BE2C (cell line): Measurements from ENCODE around the gene RPAP2.
A peak's percentile ranks its signal among the peaks of the same experiment; 100 is the strongest.
"Not testable (repeated sequence)": the region's sequence is repeated elsewhere in the genome, so short reads cannot be mapped to it uniquely, and the experiment has no call there.

ENCODE experiments used
- DNase-seq: peaks from one replicate; pipeline ENCODE4 v3.0.0-alpha.2; 2020
- H3K27me3 ChIP-seq: fragments of 250-450 bp; sonication (Bioruptor Pico); 2 replicates; pipeline ENCODE4 v1.5.1; 2020; ENCODE audit warnings: mild to moderate bottlenecking
- H3K36me3 ChIP-seq: fragments of 250-450 bp; sonication (Bioruptor Pico); 2 replicates; pipeline ENCODE4 v1.5.1; 2020; ENCODE audit warnings: mild to moderate bottlenecking
- H3K4me1 ChIP-seq: fragments of 250-450 bp; sonication (Bioruptor Pico); 2 replicates; pipeline ENCODE4 v1.5.1; 2020
- H3K4me3 ChIP-seq: 2 replicates; pipeline ENCODE4 v1.5.1; 2011; ENCODE audit warnings: low read depth, low read length
- H3K9me3 ChIP-seq: fragments of 250-450 bp; sonication (Bioruptor Pico); 2 replicates; pipeline ENCODE4 v1.5.1; 2020
- TF ChIP-seq, protein P1 (sequence below): IDR thresholded peaks from 2 replicates; pipeline ENCODE4 v1.5.1; 2012; ENCODE audit warnings: mild to moderate bottlenecking, low read depth, low read length

RPAP2 gene

DNA sequence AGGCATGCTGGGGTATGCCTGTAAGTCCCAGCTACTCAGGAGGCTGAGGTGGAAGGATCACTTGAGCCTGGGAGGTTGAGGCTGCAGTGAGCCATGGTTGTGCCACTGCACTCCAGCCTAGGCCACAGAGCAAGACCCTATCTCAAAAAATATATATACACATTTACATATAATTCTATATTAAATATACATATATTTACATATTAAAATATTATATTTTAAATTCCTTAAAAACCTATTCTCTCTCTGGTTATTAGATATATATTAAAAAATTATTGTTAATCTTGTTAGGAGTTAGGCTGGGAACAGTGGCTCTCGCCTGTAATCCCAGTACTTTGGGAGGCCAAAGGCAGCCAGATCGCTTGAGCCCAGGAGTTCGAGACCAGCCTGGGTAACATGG, 22.8 kb upstream of the RPAP2 start:
- no peaks in the 10 kb centered on the region for H3K27me3 ChIP-seq
- TF ChIP-seq, protein P1, sequence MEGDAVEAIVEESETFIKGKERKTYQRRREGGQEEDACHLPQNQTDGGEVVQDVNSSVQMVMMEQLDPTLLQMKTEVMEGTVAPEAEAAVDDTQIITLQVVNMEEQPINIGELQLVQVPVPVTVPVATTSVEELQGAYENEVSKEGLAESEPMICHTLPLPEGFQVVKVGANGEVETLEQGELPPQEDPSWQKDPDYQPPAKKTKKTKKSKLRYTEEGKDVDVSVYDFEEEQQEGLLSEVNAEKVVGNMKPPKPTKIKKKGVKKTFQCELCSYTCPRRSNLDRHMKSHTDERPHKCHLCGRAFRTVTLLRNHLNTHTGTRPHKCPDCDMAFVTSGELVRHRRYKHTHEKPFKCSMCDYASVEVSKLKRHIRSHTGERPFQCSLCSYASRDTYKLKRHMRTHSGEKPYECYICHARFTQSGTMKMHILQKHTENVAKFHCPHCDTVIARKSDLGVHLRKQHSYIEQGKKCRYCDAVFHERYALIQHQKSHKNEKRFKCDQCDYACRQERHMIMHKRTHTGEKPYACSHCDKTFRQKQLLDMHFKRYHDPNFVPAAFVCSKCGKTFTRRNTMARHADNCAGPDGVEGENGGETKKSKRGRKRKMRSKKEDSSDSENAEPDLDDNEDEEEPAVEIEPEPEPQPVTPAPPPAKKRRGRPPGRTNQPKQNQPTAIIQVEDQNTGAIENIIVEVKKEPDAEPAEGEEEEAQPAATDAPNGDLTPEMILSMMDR: no peak
- no peak overlapping the region for H3K4me3 ChIP-seq
- no peaks in the 10 kb centered on the region for H3K4me1 ChIP-seq
- no peaks in the 10 kb centered on the region for H3K9me3 ChIP-seq
- H3K36me3 ChIP-seq: no peaks in the 10 kb centered on the region
- DNase-seq: no peak

DNA sequence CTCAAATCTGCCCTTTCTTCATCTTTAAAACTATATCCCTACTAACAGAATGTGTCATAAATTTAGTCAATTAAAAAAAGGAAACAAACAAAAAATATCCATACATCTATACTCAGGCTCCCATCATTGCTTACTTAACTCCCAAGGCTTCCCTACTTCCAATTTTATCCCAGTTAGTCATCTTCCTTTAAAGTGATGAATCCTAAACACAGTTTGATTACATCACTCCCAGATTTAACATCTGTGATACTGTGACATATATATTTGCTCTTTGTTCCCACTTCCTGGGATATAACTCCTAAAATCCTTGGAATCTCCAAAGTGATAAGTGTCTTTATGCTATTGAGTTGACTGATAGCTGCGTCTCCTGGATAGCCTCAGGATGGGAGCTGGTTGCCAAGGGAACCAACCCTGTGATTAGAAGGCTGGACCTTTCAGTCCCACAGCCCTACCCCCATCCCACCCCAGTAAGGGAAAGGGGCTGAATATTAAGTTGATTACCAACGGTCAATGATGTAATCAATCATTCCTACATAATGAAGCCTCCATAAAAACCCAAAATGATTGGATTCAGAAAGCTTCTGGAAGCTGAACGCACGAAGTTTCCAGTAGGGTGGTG, 21.6 kb upstream of the RPAP2 start:
- Histone ChIP-seq H3K27me3 (no peaks in the 10 kb centered on the region), H3K4me3 (no peak overlapping the region), H3K9me3 (no peaks in the 10 kb centered on the region), H3K4me1 (no peaks in the 10 kb centered on the region), H3K36me3 (no peaks in the 10 kb centered on the region)
- DNase-seq: no peak
- TF ChIP-seq, protein P1: no peak

DNA sequence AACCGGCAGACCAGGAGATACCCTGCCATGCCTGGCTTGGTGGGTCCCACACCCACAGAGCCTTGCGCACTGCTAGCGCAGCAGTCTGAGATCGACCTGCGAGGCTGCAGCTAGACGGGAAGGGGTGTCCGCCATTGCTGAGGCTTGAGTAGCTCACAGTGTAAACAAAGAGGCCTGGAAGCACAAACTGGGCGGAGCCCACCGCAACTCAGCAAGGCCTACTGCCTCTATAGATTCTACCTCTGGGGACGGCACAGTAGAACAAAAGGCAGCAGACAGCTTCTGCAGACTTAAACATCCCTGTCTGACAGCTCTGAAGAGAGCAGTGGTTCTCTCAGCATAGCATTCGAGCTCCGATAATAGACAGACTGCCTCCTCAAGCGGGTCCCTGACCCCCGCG, 19.1 kb upstream of the RPAP2 start:
- H3K9me3 ChIP-seq, H3K27me3 ChIP-seq, H3K4me3 ChIP-seq, H3K36me3 ChIP-seq, H3K4me1 ChIP-seq, DNase-seq: not testable (repeated sequence)

- H3K36me3 ChIP-seq, H3K4me3 ChIP-seq, H3K27me3 ChIP-seq, H3K4me1 ChIP-seq, DNase-seq, H3K9me3 ChIP-seq: not testable (repeated sequence)
Measured at GRCh38 chr1:92281411-92281810, 17.4 kb upstream of the RPAP2 start.

- TF ChIP-seq, protein P1: peak; percentile 69
- H3K4me3 ChIP-seq: no peak overlapping the region
- no peaks in the 10 kb centered on the region for H3K4me1 ChIP-seq
- no peak for DNase-seq
- no peaks in the 10 kb centered on the region for H3K27me3 ChIP-seq
- H3K9me3 ChIP-seq: no peaks in the 10 kb centered on the region
- H3K36me3 ChIP-seq: no peaks in the 10 kb centered on the region
Measured at GRCh38 chr1:92291372-92291999, 7.4 kb upstream of the RPAP2 start.

GRCh38 chr1:92298213-92298572, 666 bp upstream of the RPAP2 start:
- no peaks in the 10 kb centered on the region for H3K4me1 ChIP-seq
- no peak for DNase-seq
- no peaks in the 10 kb centered on the region for H3K9me3 ChIP-seq
- TF ChIP-seq, protein P1: no peak
- peak overlapping the region; percentile 77 for H3K4me3 ChIP-seq
- no peaks in the 10 kb centered on the region for H3K27me3 ChIP-seq
- H3K36me3 ChIP-seq: no peaks in the 10 kb centered on the region

- H3K4me1 ChIP-seq: no peaks in the 10 kb centered on the region
- TF ChIP-seq, protein P1: no peak
- no peaks in the 10 kb centered on the region for H3K9me3 ChIP-seq
- H3K36me3 ChIP-seq: no peaks in the 10 kb centered on the region
- H3K27me3 ChIP-seq: no peaks in the 10 kb centered on the region
- no peak for DNase-seq
- peak overlapping the region; percentile 77 for H3K4me3 ChIP-seq
Measured at GRCh38 chr1:92299477-92300150, 755 bp downstream of the RPAP2 start.
